ENCODE data around the gene AFMID.

The AFMID gene

GRCh38 chr17:78180083-78180482 is 7.1 kb upstream of the AFMID start:
- no peak for DNase-seq (ENCODE audit: low read depth)

- DNase-seq (ENCODE audit: low read depth): no peak
These were observed 6.7 kb upstream of the AFMID start for GRCh38 chr17:78180508-78180907.

GRCh38 chr17:78182504-78182903 is 4.7 kb upstream of the AFMID start:
- no peak for DNase-seq (ENCODE audit: low read depth)

- DNase-seq (ENCODE audit: low read depth): no peak
These were observed 3.2 kb upstream of the AFMID start for GRCh38 chr17:78183916-78184315.

- DNase-seq (ENCODE audit: low read depth): no peak
These were observed 2.8 kb upstream of the AFMID start for GRCh38 chr17:78184351-78184750.

GRCh38 chr17:78184868-78185267 is 2.3 kb upstream of the AFMID start:
- DNase-seq (ENCODE audit: low read depth): no peak

- no peak for DNase-seq (ENCODE audit: low read depth)
These were observed 1.0 kb upstream of the AFMID start for GRCh38 chr17:78185981-78186691.

- no peak for DNase-seq (ENCODE audit: low read depth)
These were observed 9.6 kb downstream of the AFMID start for GRCh38 chr17:78196716-78197115.

- no peak for DNase-seq (ENCODE audit: low read depth)
These were observed 10.1 kb downstream of the AFMID start for GRCh38 chr17:78197147-78197832.

- no peak for DNase-seq (ENCODE audit: low read depth)
These were observed 13.3 kb downstream of the AFMID start for GRCh38 chr17:78200451-78200850.

GRCh38 chr17:78202666-78203065 is 15.5 kb downstream of the AFMID start:
- no peak for DNase-seq (ENCODE audit: low read depth)

- DNase-seq (ENCODE audit: low read depth): no peak
These were observed 17.4 kb downstream of the AFMID start for GRCh38 chr17:78204387-78205123.

- DNase-seq (ENCODE audit: low read depth): no peak
These were observed 18.1 kb downstream of the AFMID start for GRCh38 chr17:78205124-78205775.

GRCh38 chr17:78206298-78206697 is 19.1 kb downstream of the AFMID start:
- DNase-seq (ENCODE audit: low read depth): no peak

- no peak for DNase-seq (ENCODE audit: low read depth)
These were observed 21.3 kb downstream of the AFMID start for GRCh38 chr17:78208486-78208885.

- no peak for DNase-seq (ENCODE audit: low read depth)
These were observed 22.9 kb downstream of the AFMID start for GRCh38 chr17:78210111-78210510.

- no peak for DNase-seq (ENCODE audit: low read depth)
These were observed 23.9 kb downstream of the AFMID start for GRCh38 chr17:78211032-78211431.

GRCh38 chr17:78214016-78214705 is 27.0 kb downstream of the AFMID start, which contains the start of gene BIRC5:
TSS of gene BIRC5 (plus strand) at chr17:78214253. CDS start at chr17:78214317, 64 bp downstream.
- DNase-seq (ENCODE audit: low read depth): peak; percentile 18

GRCh38 chr17:78214706-78215061 is 27.5 kb downstream of the AFMID start:
- DNase-seq (ENCODE audit: low read depth): no peak

GRCh38 chr17:78219396-78220150 is 32.4 kb downstream of the AFMID start:
- DNase-seq (ENCODE audit: low read depth): no peak

GRCh38 chr17:78223061-78223460 is 35.9 kb downstream of the AFMID start:
- DNase-seq (ENCODE audit: low read depth): no peak

All from GM04503 (cell line).